GM12878 (cell line): ENCODE results near the gene UBAP2. TPM values are rescaled to one million over a fixed set of nuclear protein-coding genes. Genes with fewer than 3 reads are reported as not detected.

Experiments used
- ATAC-seq: fragments of 200-7000 bp; cut with Tn5 transposase; 3 replicates; pipeline ENCODE4 v1.9.1; 2020; ENCODE audit warnings: mild to moderate bottlenecking, moderate library complexity
- BruUV-seq: library from RNA; stranded (reverse); fragments of 400-500 nt; replicated peaks from 2 replicates; lab custom pipeline; 2021; lab: Mats Ljungman, UMichigan
- CTCF ChIA-PET: fragments of 300-600 bp; sonication (Branson Sonifier 250); formaldehyde crosslinking; extraction: SDS; loops from one replicate; lab custom pipeline; 2021; ENCODE audit warnings: inconsistent platforms; lab: Yijun Ruan, JAX
- POLR2A ChIA-PET: fragments of 350-600 bp; formaldehyde crosslinking; extraction: SDS; loops from one replicate; lab custom pipeline; 2021; ENCODE audit warnings: inconsistent platforms; lab: Charles Lee
- RAD21 ChIA-PET: fragments of 300-600 bp; sonication (Branson Sonifier 250); formaldehyde crosslinking; loops from one replicate; lab custom pipeline; 2023; ENCODE audit warnings: antibody characterized with exemption; ENCODE audit not compliant: unreplicated experiment; lab: Charles Lee
- SMC1A ChIA-PET: fragments of 300-600 bp; sonication (Branson Sonifier 250); formaldehyde crosslinking; loops from one replicate; lab custom pipeline; 2023; ENCODE audit not compliant: unreplicated experiment, uncharacterized antibody; lab: Charles Lee
- DNase-seq: peaks from one replicate; pipeline ENCODE4 v3.0.0-alpha.2; 2011; ENCODE audit warnings: low read depth, low spot score
- FAIRE-seq: peaks from 3 replicates; lab custom pipeline; 2011; peaks lifted over from hg19 to GRCh38; lab: Jason Lieb, UNC
- H2AFZ ChIP-seq: 2 replicates; pipeline ENCODE4 v1.6.0; 2011; ENCODE audit warnings: low read depth, low read length, control low read depth; ENCODE audit not compliant: control insufficient read depth
- H3K27ac ChIP-seq: 2 replicates; pipeline ENCODE4 v1.5.1; 2011; ENCODE audit warnings: control low read depth; ENCODE audit not compliant: control insufficient read depth, insufficient read depth
- H3K27me3 ChIP-seq, 2 experiments: replicated peaks in 1 of 2; 2 replicates each; pipeline versions ENCODE4 v1.6.0 to v1.6.1; 2011; ENCODE audit warnings: low read length in 1 of 2; ENCODE audit not compliant: control insufficient read depth in 2 of 2, insufficient read depth in 2 of 2
- H3K36me3 ChIP-seq, 2 experiments: 2 replicates each; pipeline ENCODE4 v1.5.1; 2011; ENCODE audit warnings: low read length in 1 of 2; ENCODE audit not compliant: control insufficient read depth in 2 of 2, insufficient read depth in 2 of 2
- H3K4me1 ChIP-seq: 2 replicates; pipeline ENCODE4 v1.6.1; 2011; ENCODE audit warnings: mild to moderate bottlenecking, low read length, moderate library complexity, mixed read lengths; ENCODE audit not compliant: control insufficient read depth, insufficient read depth
- H3K4me2 ChIP-seq: 2 replicates; pipeline ENCODE4 v1.6.0; 2011; ENCODE audit warnings: control low read depth; ENCODE audit not compliant: control insufficient read depth, insufficient read depth
- H3K4me3 ChIP-seq: fragments of 200-600 bp; sonication (generic); 2 replicates; pipeline ENCODE4 v1.5.1; 2016
- H3K79me2 ChIP-seq: 2 replicates; pipeline ENCODE4 v1.6.0; 2011; ENCODE audit warnings: low read length; ENCODE audit not compliant: control insufficient read depth, insufficient read depth
- H3K9ac ChIP-seq: 2 replicates; pipeline ENCODE4 v1.8.0; 2011; ENCODE audit warnings: low read length, control low read depth, mixed read lengths; ENCODE audit not compliant: control insufficient read depth, insufficient read depth
- H3K9me3 ChIP-seq: replicated peaks from 3 replicates; pipeline ENCODE4 v1.5.1; 2011; ENCODE audit warnings: mild to moderate bottlenecking, low read length; ENCODE audit not compliant: control insufficient read depth, insufficient read depth
- H4K20me1 ChIP-seq: 2 replicates; pipeline ENCODE4 v1.6.0; 2011; ENCODE audit not compliant: control insufficient read depth, insufficient read depth
- CEBPB ChIP-seq, 2 experiments: fragments of 150-350 bp in 1 of 2; IDR thresholded peaks; 2 replicates each; pipeline ENCODE4 v1.6.1; 2012 to 2014; ENCODE audit warnings: low read depth in 2 of 2, low read length in 2 of 2, borderline replicate concordance in 1 of 2, inconsistent platforms in 1 of 2
- CTCF ChIP-seq, 3 experiments: IDR thresholded peaks in 2 of 3; conservative IDR thresholded peaks in 1 of 3; 2 replicates each; pipeline ENCODE4 v1.5.1; 2011; ENCODE audit warnings: low read depth in 3 of 3, low read length in 3 of 3, mild to moderate bottlenecking in 3 of 3, control low read depth in 2 of 3, moderate library complexity in 2 of 3, inconsistent platforms in 1 of 3, mixed read lengths in 1 of 3; ENCODE audit not compliant: control insufficient read depth in 2 of 3, insufficient read depth in 1 of 3; ENCODE audit errors: extremely low read depth in 1 of 3
- ETV6 ChIP-seq, 2 experiments: fragments of 450-650 bp in 1 of 2; IDR thresholded peaks in 1 of 2; conservative IDR thresholded peaks in 1 of 2; 2 replicates each; pipeline ENCODE4 v1.6.1; 2014; ENCODE audit warnings: antibody characterized with exemption in 1 of 2, borderline replicate concordance in 1 of 2, low read depth in 1 of 2, mild to moderate bottlenecking in 1 of 2, moderate library complexity in 1 of 2
- MEF2A ChIP-seq: IDR thresholded peaks from 2 replicates; pipeline ENCODE4 v1.6.1; 2011; ENCODE audit warnings: low read depth, mild to moderate bottlenecking, low read length, moderate library complexity; ENCODE audit not compliant: insufficient read depth
- PBX3 ChIP-seq: IDR thresholded peaks from 2 replicates; pipeline ENCODE4 v1.6.1; 2011; ENCODE audit warnings: mild to moderate bottlenecking, low read depth, low read length, moderate library complexity; ENCODE audit not compliant: insufficient replicate concordance
- SMAD5 ChIP-seq: IDR thresholded peaks from 2 replicates; pipeline ENCODE4 v1.6.1; 2016; ENCODE audit warnings: antibody characterized with exemption, low read depth
- STAT1 ChIP-seq: fragments of 450-650 bp; conservative IDR thresholded peaks from 2 replicates; pipeline ENCODE4 v1.6.1; 2014; ENCODE audit warnings: antibody characterized with exemption, mild to moderate bottlenecking
- ZBTB4 ChIP-seq: fragments of 450-650 bp; formaldehyde crosslinking; IDR thresholded peaks from 2 replicates; pipeline ENCODE4 v1.4.0; 2022; ENCODE audit warnings: mild to moderate bottlenecking, moderate library complexity
- ZNF622 ChIP-seq: fragments of 450-650 bp; IDR thresholded peaks from 2 replicates; pipeline ENCODE4 v1.6.1; 2017; ENCODE audit warnings: mild to moderate bottlenecking, inconsistent platforms
- WGBS: methylation state at CpG from one replicate; pipeline ENCODE4 v1.1.6; 2016; ENCODE audit warnings: low lambda C conversion rate; ENCODE audit not compliant: insufficient replicate concordance, insufficient coverage; ENCODE audit errors: missing lambda C conversion rate; 5-methylcytosine and 5-hydroxymethylcytosine counted together
- in situ Hi-C: fragments of 300-500 bp; cut with MboI; formaldehyde crosslinking; loops from 9 replicates; pipeline ENCODE4 v1.14.3; 2018; ENCODE audit warnings: mixed read lengths
- intact Hi-C: fragments of 100-400 bp; cut with micrococcal nuclease; formaldehyde crosslinking; loops from one replicate; pipeline ENCODE4 v1.14.2; 2022; ENCODE audit not compliant: unreplicated experiment
- polyA plus RNA-seq, 11 experiments: library from polyadenylated mRNA; depleted of rRNA in 4 of 11; unstranded in 6 of 11; stranded (reverse) in 5 of 11; fragments of >200 nt; fragmentation: Nextera tagmentation in 4 of 11; fragmentation: Illumina TruSeq in 1 of 11; extraction: Ambion mirVana in 4 of 11; extraction: Trizol in 1 of 11; gene quantifications; 1 replicate in 1 of 11; 2 replicates in 10 of 11; pipeline versions ENCODE4 v1.2.1 to v1.2.3, GENCODE V29; 2011 to 2016; ENCODE audit warnings: inconsistent platforms in 2 of 11, missing spikeins in 2 of 11, low read depth in 1 of 11
- total RNA-seq, 4 experiments: library from RNA; depleted of rRNA in 3 of 4; stranded (reverse); fragments of >200 nt in 3 of 4; fragmentation: Illumina TruSeq in 1 of 4; extraction: Trizol in 1 of 4; gene quantifications; 2 replicates each; pipeline versions ENCODE4 v1.2.1 to v1.2.3, GENCODE V29; 2013 to 2021

The UBAP2 gene
- total and polyA plus RNA-seq, 10 of the 15 experiments (the other 5 are each of a cell fraction or from before 2014, with no cell fraction given): 8.5 to 48.2 (median 28.1) TPM

- TF ChIP-seq ZBTB4 (CRISPR knock-in tag) (no peak), MEF2A (no peak)
These were observed 14.0 kb downstream of the UBAP2 start (continued) for GRCh38 chr9:34034698-34035065.

- Histone ChIP-seq H3K4me3 (no peak overlapping the region), H3K27me3 (no peaks in the 10 kb centered on the region), H3K9ac (no peak overlapping the region), H2AFZ (no peak overlapping the region), H3K79me2 (peaks cover 46% of the 10 kb centered on the region), H3K4me2 (no peak overlapping the region), H3K4me1 (no peaks in the 10 kb centered on the region), H3K27ac (no peak overlapping the region), H4K20me1 (no peaks in the 10 kb centered on the region), H3K36me3 (peaks cover 2 to 3% of the 10 kb centered on the region in 2 experiments; a peak in 2 of 4 replicates), H3K9me3 (no peaks in the 10 kb centered on the region)
- 92% methylated on average over 7 of the region's 7 CpGs for WGBS
- no peak for TF ChIP-seq SMAD5
- no peak for TF ChIP-seq STAT1
- TF ChIP-seq ZNF622: no peak
- no peak for TF ChIP-seq PBX3
- no peak for TF ChIP-seq ETV6 (conservative IDR thresholded peaks at IDR 0.05 in 1 of 2, IDR thresholded peaks at IDR 0.05 in 1 of 2; ENCODE audit: borderline replicate concordance in 1 of 2, low read depth in 1 of 2)
- no peak for TF ChIP-seq CTCF (IDR thresholded peaks at IDR 0.05 in 2 of 3, conservative IDR thresholded peaks at IDR 0.05 in 1 of 3; ENCODE audit: control insufficient read depth in 2 of 3, extremely low read depth in 1 of 3, insufficient read depth in 1 of 3, low read depth in 3 of 3, low read length in 3 of 3)
- TF ChIP-seq CEBPB (IDR thresholded peaks at IDR 0.05; ENCODE audit: borderline replicate concordance in 1 of 2, low read depth in 2 of 2, low read length in 2 of 2): no peak
- SMC1A ChIA-PET: interaction anchor here (0.6 to 1.5 kb wide), 3 partner anchors 10 to 162 kb away, joined by 3 to 4 read pairs (median 3); no protein-coding TSS in a partner anchor
- BruUV-seq: no TSS peak
- CTCF ChIA-PET: interaction anchor here (0.6 to 1.0 kb wide), 3 partner anchors 9 to 428 kb away, joined by 3 read pairs; no protein-coding TSS in a partner anchor
- FAIRE-seq (no peak), ATAC-seq (no peak), DNase-seq (no peak)
- POLR2A ChIA-PET: interaction anchor here (0.6 to 0.7 kb wide), 2 partner anchors 18 to 142 kb away, joined by 3 to 8 read pairs; no protein-coding TSS in a partner anchor
- in situ Hi-C loops: no loop called here
- RAD21 ChIA-PET: no interaction called here
- intact Hi-C loops: no loop called here
These were observed 16.1 kb downstream of the UBAP2 start for GRCh38 chr9:34032631-34033030.
